HEK293 (cell line): ENCODE data around the gene P2RX2.

ENCODE experiments used
- CTCF ChIA-PET: fragments of 350-600 bp; formaldehyde crosslinking; extraction: SDS; loops from one replicate; lab custom pipeline; 2021; ENCODE audit warnings: antibody characterized with exemption; lab: Yijun Ruan, JAX
- POLR2A ChIA-PET: fragments of 300-600 bp; formaldehyde crosslinking; extraction: SDS; loops from one replicate; lab custom pipeline; 2020; ENCODE audit warnings: antibody characterized with exemption, inconsistent platforms; lab: Yijun Ruan, JAX
- H3K27ac ChIP-seq: fragments of 200-500 bp; sonication (Bioruptor generic); 2 replicates; pipeline ENCODE4 v1.5.1; 2014; ENCODE audit warnings: low read depth, low read length, control low read depth, inconsistent platforms; ENCODE audit errors: extremely low read depth
- H3K36me3 ChIP-seq, 2 experiments: fragments of 200-500 bp in 1 of 2; sonication (Bioruptor generic) in 1 of 2; 1 replicate in 1 of 2; 2 replicates in 1 of 2; pipeline ENCODE4 v1.5.1; 2014 to 2017; ENCODE audit warnings: inconsistent platforms in 2 of 2, low read length in 2 of 2; ENCODE audit not compliant: control insufficient read depth in 2 of 2, insufficient read depth in 1 of 2
- H3K4me1 ChIP-seq: fragments of 200-500 bp; sonication (Bioruptor generic); 2 replicates; pipeline ENCODE4 v1.5.1; 2014; ENCODE audit warnings: mild to moderate bottlenecking, low read length, inconsistent platforms; ENCODE audit not compliant: control insufficient read depth, insufficient read depth
- H3K4me3 ChIP-seq: 2 replicates; pipeline ENCODE4 v1.5.1; 2011; ENCODE audit warnings: low read depth, mild to moderate bottlenecking, control low read depth, low read length, moderate library complexity
- H3K9me3 ChIP-seq: fragments of 200-500 bp; sonication (Bioruptor generic); 2 replicates; pipeline ENCODE4 v1.5.1; 2014; ENCODE audit warnings: low read depth, low read length, inconsistent platforms; ENCODE audit not compliant: control insufficient read depth, insufficient read depth
- GLIS1 ChIP-seq: fragments of 450-650 bp; formaldehyde crosslinking; IDR thresholded peaks from 2 replicates; pipeline ENCODE4 v1.5.1; 2016; ENCODE audit warnings: missing biosample characterization, missing genetic modification characterization
- GLIS2 ChIP-seq: fragments of 450-650 bp; formaldehyde crosslinking; IDR thresholded peaks from 2 replicates; pipeline ENCODE4 v1.5.1; 2016; ENCODE audit warnings: missing biosample characterization, missing genetic modification characterization
- HOXC10 ChIP-seq: sonication (generic); formaldehyde crosslinking; IDR thresholded peaks from 2 replicates; pipeline ENCODE4 v1.8.1; 2023; ENCODE audit warnings: mild to moderate bottlenecking, missing genetic modification reagents
- KLF10 ChIP-seq: fragments of 450-650 bp; IDR thresholded peaks from 2 replicates; pipeline ENCODE4 v1.5.1; 2018; ENCODE audit warnings: missing biosample characterization, mild to moderate bottlenecking, missing genetic modification characterization
- KLF9 ChIP-seq: fragments of 450-650 bp; formaldehyde crosslinking; IDR thresholded peaks from 2 replicates; pipeline ENCODE4 v1.5.1; 2016; ENCODE audit warnings: missing biosample characterization, missing genetic modification characterization, low read depth
- RBAK ChIP-seq: fragments of 450-650 bp; formaldehyde crosslinking; IDR thresholded peaks from 2 replicates; pipeline ENCODE4 v1.5.1; 2016; ENCODE audit warnings: missing biosample characterization, missing genetic modification characterization
- SCRT1 ChIP-seq: fragments of 450-650 bp; formaldehyde crosslinking; IDR thresholded peaks from 2 replicates; pipeline ENCODE4 v1.5.1; 2016; ENCODE audit warnings: missing biosample characterization, missing genetic modification characterization, borderline replicate concordance
- SCRT2 ChIP-seq: fragments of 450-650 bp; formaldehyde crosslinking; IDR thresholded peaks from 2 replicates; pipeline ENCODE4 v1.5.1; 2016; ENCODE audit warnings: missing biosample characterization, missing genetic modification characterization
- SETDB1 ChIP-seq: IDR thresholded peaks from one replicate; pipeline ENCODE4 v1.6.1; 2017; ENCODE audit warnings: mild to moderate bottlenecking, low read length, moderate library complexity, mixed read lengths; ENCODE audit not compliant: insufficient read length
- TRIM28 ChIP-seq: IDR thresholded peaks from 2 replicates; pipeline ENCODE4 v1.6.1; 2011; ENCODE audit warnings: low read length, control low read depth, borderline replicate concordance
- ZFP41 ChIP-seq: fragments of 450-650 bp; formaldehyde crosslinking; IDR thresholded peaks from 2 replicates; pipeline ENCODE4 v1.5.1; 2016; ENCODE audit warnings: missing biosample characterization, missing genetic modification characterization, borderline replicate concordance
- ZNF133 ChIP-seq: fragments of 450-650 bp; formaldehyde crosslinking; IDR thresholded peaks from 2 replicates; pipeline ENCODE4 v1.5.1; 2016; ENCODE audit warnings: missing biosample characterization, missing genetic modification characterization
- ZNF138 ChIP-seq: fragments of 450-650 bp; formaldehyde crosslinking; IDR thresholded peaks from 2 replicates; pipeline ENCODE4 v1.5.1; 2016; ENCODE audit warnings: missing biosample characterization, missing genetic modification characterization, borderline replicate concordance
- ZNF169 ChIP-seq: fragments of 450-650 bp; formaldehyde crosslinking; IDR thresholded peaks from 2 replicates; pipeline ENCODE4 v1.5.1; 2016; ENCODE audit warnings: missing biosample characterization, missing genetic modification characterization
- ZNF221 ChIP-seq: fragments of 450-650 bp; formaldehyde crosslinking; IDR thresholded peaks from 2 replicates; pipeline ENCODE4 v1.5.1; 2017; ENCODE audit warnings: missing biosample characterization, missing genetic modification characterization, borderline replicate concordance
- ZNF26 ChIP-seq: fragments of 450-650 bp; formaldehyde crosslinking; IDR thresholded peaks from 2 replicates; pipeline ENCODE4 v1.5.1; 2016; ENCODE audit warnings: missing biosample characterization, missing genetic modification characterization
- ZNF366 ChIP-seq: fragments of 450-650 bp; formaldehyde crosslinking; conservative IDR thresholded peaks from 2 replicates; pipeline ENCODE4 v1.5.1; 2016; ENCODE audit warnings: missing biosample characterization, missing genetic modification characterization
- ZNF558 ChIP-seq: fragments of 450-650 bp; formaldehyde crosslinking; IDR thresholded peaks from 2 replicates; pipeline ENCODE4 v1.5.1; 2016; ENCODE audit warnings: missing biosample characterization, missing genetic modification characterization
- ZNF560 ChIP-seq: fragments of 450-650 bp; formaldehyde crosslinking; IDR thresholded peaks from 2 replicates; pipeline ENCODE4 v1.5.1; 2017; ENCODE audit warnings: missing biosample characterization, missing genetic modification characterization, borderline replicate concordance
- ZNF580 ChIP-seq: fragments of 450-650 bp; formaldehyde crosslinking; IDR thresholded peaks from 2 replicates; pipeline ENCODE4 v1.5.1; 2016; ENCODE audit warnings: missing biosample characterization, missing genetic modification characterization
- ZNF596 ChIP-seq: fragments of 450-650 bp; IDR thresholded peaks from 2 replicates; pipeline ENCODE4 v1.5.0; 2018; ENCODE audit warnings: missing biosample characterization, mild to moderate bottlenecking, missing genetic modification characterization, moderate library complexity
- ZNF629 ChIP-seq: fragments of 450-650 bp; formaldehyde crosslinking; IDR thresholded peaks from 2 replicates; pipeline ENCODE4 v1.5.1; 2017; ENCODE audit warnings: missing biosample characterization, missing genetic modification characterization
- ZNF660 ChIP-seq: fragments of 450-650 bp; IDR thresholded peaks from 2 replicates; pipeline ENCODE4 v1.5.1; 2018; ENCODE audit warnings: missing biosample characterization, mild to moderate bottlenecking, missing genetic modification characterization
- ZXDB ChIP-seq: fragments of 450-650 bp; formaldehyde crosslinking; IDR thresholded peaks from 2 replicates; pipeline ENCODE4 v1.5.1; 2016; ENCODE audit warnings: missing biosample characterization, missing genetic modification characterization
- TF ChIP-seq, protein P1 (sequence below): fragments of 450-650 bp; IDR thresholded peaks from 2 replicates; pipeline ENCODE4 v1.5.1; 2018; ENCODE audit warnings: missing biosample characterization, mild to moderate bottlenecking, missing genetic modification characterization
- TF ChIP-seq, protein P2 (sequence below): fragments of 450-650 bp; formaldehyde crosslinking; conservative IDR thresholded peaks from 2 replicates; pipeline ENCODE4 v1.5.1; 2016; ENCODE audit warnings: low read depth, missing biosample characterization, missing genetic modification characterization

The P2RX2 gene

GRCh38 chr12:132610866-132611602 is 7.5 kb upstream of the P2RX2 start:
- TF ChIP-seq ZNF26 (tag by site-specific recombination) = no peak
- no peak for TF ChIP-seq RBAK (tag by site-specific recombination)
- no peak for TF ChIP-seq ZNF221 (tag by site-specific recombination)
- TF ChIP-seq ZNF133 = no peak
- TF ChIP-seq GLIS1 (tag by site-specific recombination) = no peak
- no peak for TF ChIP-seq ZNF629 (tag by site-specific recombination)
- TF ChIP-seq, protein P1, sequence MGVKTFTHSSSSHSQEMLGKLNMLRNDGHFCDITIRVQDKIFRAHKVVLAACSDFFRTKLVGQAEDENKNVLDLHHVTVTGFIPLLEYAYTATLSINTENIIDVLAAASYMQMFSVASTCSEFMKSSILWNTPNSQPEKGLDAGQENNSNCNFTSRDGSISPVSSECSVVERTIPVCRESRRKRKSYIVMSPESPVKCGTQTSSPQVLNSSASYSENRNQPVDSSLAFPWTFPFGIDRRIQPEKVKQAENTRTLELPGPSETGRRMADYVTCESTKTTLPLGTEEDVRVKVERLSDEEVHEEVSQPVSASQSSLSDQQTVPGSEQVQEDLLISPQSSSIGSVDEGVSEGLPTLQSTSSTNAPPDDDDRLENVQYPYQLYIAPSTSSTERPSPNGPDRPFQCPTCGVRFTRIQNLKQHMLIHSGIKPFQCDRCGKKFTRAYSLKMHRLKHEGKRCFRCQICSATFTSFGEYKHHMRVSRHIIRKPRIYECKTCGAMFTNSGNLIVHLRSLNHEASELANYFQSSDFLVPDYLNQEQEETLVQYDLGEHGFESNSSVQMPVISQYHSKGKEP (tag by site-specific recombination) = no peak
- no peak for TF ChIP-seq GLIS2
- TF ChIP-seq ZNF366 (tag by site-specific recombination) = no peak
- TF ChIP-seq ZNF660 (tag by site-specific recombination) = no peak
- no peak for TF ChIP-seq ZFP41
- TF ChIP-seq ZNF138 (tag by site-specific recombination) = no peak
- TF ChIP-seq ZNF580 (tag by site-specific recombination) = no peak
- TF ChIP-seq ZNF560 = no peak
- TF ChIP-seq, protein P2, sequence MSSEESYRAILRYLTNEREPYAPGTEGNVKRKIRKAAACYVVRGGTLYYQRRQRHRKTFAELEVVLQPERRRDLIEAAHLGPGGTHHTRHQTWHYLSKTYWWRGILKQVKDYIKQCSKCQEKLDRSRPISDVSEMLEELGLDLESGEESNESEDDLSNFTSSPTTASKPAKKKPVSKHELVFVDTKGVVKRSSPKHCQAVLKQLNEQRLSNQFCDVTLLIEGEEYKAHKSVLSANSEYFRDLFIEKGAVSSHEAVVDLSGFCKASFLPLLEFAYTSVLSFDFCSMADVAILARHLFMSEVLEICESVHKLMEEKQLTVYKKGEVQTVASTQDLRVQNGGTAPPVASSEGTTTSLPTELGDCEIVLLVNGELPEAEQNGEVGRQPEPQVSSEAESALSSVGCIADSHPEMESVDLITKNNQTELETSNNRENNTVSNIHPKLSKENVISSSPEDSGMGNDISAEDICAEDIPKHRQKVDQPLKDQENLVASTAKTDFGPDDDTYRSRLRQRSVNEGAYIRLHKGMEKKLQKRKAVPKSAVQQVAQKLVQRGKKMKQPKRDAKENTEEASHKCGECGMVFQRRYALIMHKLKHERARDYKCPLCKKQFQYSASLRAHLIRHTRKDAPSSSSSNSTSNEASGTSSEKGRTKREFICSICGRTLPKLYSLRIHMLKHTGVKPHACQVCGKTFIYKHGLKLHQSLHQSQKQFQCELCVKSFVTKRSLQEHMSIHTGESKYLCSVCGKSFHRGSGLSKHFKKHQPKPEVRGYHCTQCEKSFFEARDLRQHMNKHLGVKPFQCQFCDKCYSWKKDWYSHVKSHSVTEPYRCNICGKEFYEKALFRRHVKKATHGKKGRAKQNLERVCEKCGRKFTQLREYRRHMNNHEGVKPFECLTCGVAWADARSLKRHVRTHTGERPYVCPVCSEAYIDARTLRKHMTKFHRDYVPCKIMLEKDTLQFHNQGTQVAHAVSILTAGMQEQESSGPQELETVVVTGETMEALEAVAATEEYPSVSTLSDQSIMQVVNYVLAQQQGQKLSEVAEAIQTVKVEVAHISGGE = no peak
- TF ChIP-seq HOXC10 = no peak
- TF ChIP-seq KLF9 (tag by site-specific recombination) = no peak
- no peak for TF ChIP-seq SCRT2 (tag by site-specific recombination)
- no peak for TF ChIP-seq ZXDB (tag by site-specific recombination)
- TF ChIP-seq ZNF169 (tag by site-specific recombination) = no peak
- Histone ChIP-seq H3K9me3 (no peaks in the 10 kb centered on the region), H3K27ac (no peak overlapping the region), H3K4me3 (no peak overlapping the region), H3K4me1 (no peaks in the 10 kb centered on the region), H3K36me3 (no peaks in the 10 kb centered on the region)
- POLR2A ChIA-PET = no interaction called here
- CTCF ChIA-PET = interaction anchor here (1.9 kb wide), 1 partner anchor 10 kb away, joined by 4 read pairs; no protein-coding TSS in a partner anchor

- TF ChIP-seq ZNF169 (tag by site-specific recombination) (no peak), KLF9 (tag by site-specific recombination) (no peak), ZFP41 (no peak), TRIM28 (peak; percentile 93; the same call in 1 of the 2 replicates), SCRT2 (tag by site-specific recombination) (peak; percentile 87), KLF10 (tag by site-specific recombination) (no peak), ZNF596 (tag by site-specific recombination) (no peak), SCRT1 (tag by site-specific recombination) (peak; percentile 54; the same call in 1 of the 2 replicates), SETDB1 (peak; percentile 74), ZNF558 (no peak)
- TF ChIP-seq, all 188 proteins: peak for 4
- CTCF ChIA-PET = interaction anchor here (1.2 to 1.9 kb wide), 2 partner anchors 8 to 11 kb away, joined by 4 read pairs; no protein-coding TSS in a partner anchor
Observed at GRCh38 chr12:132611620-132612019, 7.0 kb upstream of the P2RX2 start.

More at GRCh38 chr12:132611620-132612019, 7.0 kb upstream of the P2RX2 start:
- H3K9me3 ChIP-seq = no peaks in the 10 kb centered on the region
- no peak overlapping the region for H3K27ac ChIP-seq
- POLR2A ChIA-PET = no interaction called here
- no peaks in the 10 kb centered on the region for H3K4me1 ChIP-seq
- H3K4me3 ChIP-seq = no peak overlapping the region
- no peaks in the 10 kb centered on the region for H3K36me3 ChIP-seq
